OCI-LY1 (cell line): ENCODE data around the gene CNTNAP2.

Experiments used
- H2AFZ ChIP-seq: fragments of 200-600 bp; sonication (generic), shearing (Covaris generic); 2 replicates; pipeline ENCODE4 v1.6.0; 2014; ENCODE audit warnings: antibody characterized with exemption, mild to moderate bottlenecking, low read length
- H3F3A ChIP-seq: fragments of 200-600 bp; sonication (generic), shearing (Covaris generic); 2 replicates; pipeline ENCODE4 v1.6.0; 2014; ENCODE audit warnings: mild to moderate bottlenecking, antibody characterized with exemption, low read length, moderate library complexity; ENCODE audit not compliant: insufficient read depth
- H3K27ac ChIP-seq: fragments of 200-600 bp; sonication (generic); 2 replicates; pipeline ENCODE4 v1.5.1; 2014; ENCODE audit warnings: low read length, mixed run types, mild to moderate bottlenecking, low read depth; ENCODE audit not compliant: poor library complexity, severe bottlenecking
- H3K27me3 ChIP-seq: fragments of 200-600 bp; sonication (generic); 2 replicates; pipeline ENCODE4 v1.6.0; 2014; ENCODE audit warnings: antibody characterized with exemption, mild to moderate bottlenecking, low read length, moderate library complexity; ENCODE audit not compliant: insufficient read depth
- H3K36me3 ChIP-seq: fragments of 200-600 bp; sonication (generic); 2 replicates; pipeline ENCODE4 v1.6.1; 2014; ENCODE audit warnings: mild to moderate bottlenecking, antibody characterized with exemption, low read length, moderate library complexity, mixed read lengths; ENCODE audit not compliant: insufficient read depth
- H3K4me1 ChIP-seq: fragments of 200-600 bp; sonication (generic); 2 replicates; pipeline ENCODE4 v1.5.1; 2014; ENCODE audit warnings: mild to moderate bottlenecking, low read length, moderate library complexity; ENCODE audit not compliant: insufficient read depth, severe bottlenecking
- H3K4me2 ChIP-seq: fragments of 200-600 bp; sonication (generic), shearing (Covaris generic); 2 replicates; pipeline ENCODE4 v1.6.1; 2014; ENCODE audit warnings: low read length
- H3K4me3 ChIP-seq: fragments of 200-600 bp; sonication (generic); 2 replicates; pipeline ENCODE4 v1.5.1; 2014; ENCODE audit warnings: low read length, low read depth, mild to moderate bottlenecking, mixed read lengths; ENCODE audit not compliant: poor library complexity, severe bottlenecking
- H3K79me2 ChIP-seq: fragments of 200-600 bp; shearing (Covaris generic); 2 replicates; pipeline ENCODE4 v1.6.1; 2016; ENCODE audit warnings: mixed run types, low read length, mixed read lengths; ENCODE audit not compliant: insufficient read depth
- H3K9ac ChIP-seq: fragments of 200-600 bp; sonication (generic), shearing (Covaris generic); 2 replicates; pipeline ENCODE4 v1.6.1; 2014; ENCODE audit warnings: mild to moderate bottlenecking, low read length, mixed read lengths
- H3K9me2 ChIP-seq: fragments of 200-600 bp; sonication (generic), shearing (Covaris generic); 2 replicates; pipeline ENCODE4 v1.6.1; 2014; ENCODE audit warnings: low read depth, mild to moderate bottlenecking, low read length, mixed read lengths
- H3K9me3 ChIP-seq: fragments of 200-600 bp; shearing (Covaris generic); 2 replicates; pipeline ENCODE4 v1.6.1; 2014; ENCODE audit warnings: low read length, mixed read lengths
- H4K20me1 ChIP-seq: fragments of 200-600 bp; sonication (generic), shearing (Covaris generic); 2 replicates; pipeline ENCODE4 v1.6.0; 2016; ENCODE audit warnings: mild to moderate bottlenecking, low read length; ENCODE audit not compliant: insufficient read depth
- CTCF ChIP-seq: fragments of 200-600 bp; sonication (generic), shearing (Covaris generic); IDR thresholded peaks from 2 replicates; pipeline ENCODE4 v1.5.1; 2017; ENCODE audit warnings: mild to moderate bottlenecking, antibody characterized with exemption, low read length, moderate library complexity, mixed read lengths
- EZH2 ChIP-seq: fragments of 200-600 bp; sonication (generic), shearing (Covaris generic); IDR thresholded peaks from 2 replicates; pipeline ENCODE4 v1.8.0; 2017; ENCODE audit warnings: borderline replicate concordance, mixed run types, mild to moderate bottlenecking, antibody characterized with exemption, low read length, moderate library complexity, mixed read lengths

CNTNAP2 gene

GRCh38 chr7:147015999-147016398 lies 899.4 kb downstream of the CNTNAP2 start:
- no peaks in the 10 kb centered on the region for H3K27me3 ChIP-seq
- no peaks in the 10 kb centered on the region for H3K4me1 ChIP-seq
- TF ChIP-seq EZH2 (no peak), CTCF (no peak)
- H3F3A ChIP-seq, result no peaks in the 10 kb centered on the region
- no peak overlapping the region for H3K9ac ChIP-seq
- H3K27ac ChIP-seq, result no peak overlapping the region
- H3K36me3 ChIP-seq, result no peaks in the 10 kb centered on the region
- no peaks in the 10 kb centered on the region for H3K9me3 ChIP-seq
- no peaks in the 10 kb centered on the region for H3K79me2 ChIP-seq
- no peak overlapping the region for H3K4me2 ChIP-seq
- peak overlapping the region; percentile 66 for H2AFZ ChIP-seq
- no peak overlapping the region for H3K4me3 ChIP-seq
- no peaks in the 10 kb centered on the region for H3K9me2 ChIP-seq
- H4K20me1 ChIP-seq, result no peaks in the 10 kb centered on the region

GRCh38 chr7:147022056-147022455 lies 905.5 kb downstream of the CNTNAP2 start:
- H3K4me3 ChIP-seq, result no peak overlapping the region
- peak overlapping the region; percentile 35; the same call in 1 of the 2 replicates for H2AFZ ChIP-seq
- H3K36me3 ChIP-seq, result no peaks in the 10 kb centered on the region
- H3K4me2 ChIP-seq, result no peak overlapping the region
- no peak for TF ChIP-seq EZH2
- TF ChIP-seq CTCF, result no peak
- no peaks in the 10 kb centered on the region for H4K20me1 ChIP-seq
- H3K27me3 ChIP-seq, result no peaks in the 10 kb centered on the region
- no peaks in the 10 kb centered on the region for H3K4me1 ChIP-seq
- no peaks in the 10 kb centered on the region for H3K79me2 ChIP-seq
- H3K9me3 ChIP-seq, result no peaks in the 10 kb centered on the region
- H3K9ac ChIP-seq, result no peak overlapping the region
- no peaks in the 10 kb centered on the region for H3K9me2 ChIP-seq
- H3F3A ChIP-seq, result no peaks in the 10 kb centered on the region
- no peak overlapping the region for H3K27ac ChIP-seq

- no peak overlapping the region for H3K4me3 ChIP-seq
- TF ChIP-seq CTCF (no peak), EZH2 (no peak)
- no peak overlapping the region for H3K27ac ChIP-seq
- no peaks in the 10 kb centered on the region for H3K4me1 ChIP-seq
- H3K9ac ChIP-seq, result no peak overlapping the region
- H3F3A ChIP-seq, result no peaks in the 10 kb centered on the region
- no peaks in the 10 kb centered on the region for H3K36me3 ChIP-seq
- H3K9me2 ChIP-seq, result no peaks in the 10 kb centered on the region
- H3K4me2 ChIP-seq, result no peak overlapping the region
- H3K9me3 ChIP-seq, result peaks cover 4% of the 10 kb centered on the region; the same call in 1 of the 2 replicates
- no peaks in the 10 kb centered on the region for H3K79me2 ChIP-seq
- no peaks in the 10 kb centered on the region for H4K20me1 ChIP-seq
- no peaks in the 10 kb centered on the region for H3K27me3 ChIP-seq
- no peak overlapping the region for H2AFZ ChIP-seq
Measured at GRCh38 chr7:147023440-147023839, 906.8 kb downstream of the CNTNAP2 start.
